ENCODE results near the gene SLC16A7.
"Not testable (repeated sequence)": the region's sequence is repeated elsewhere in the genome, so short reads cannot be mapped to it uniquely, and the experiment has no call there.

The SLC16A7 gene

DNA sequence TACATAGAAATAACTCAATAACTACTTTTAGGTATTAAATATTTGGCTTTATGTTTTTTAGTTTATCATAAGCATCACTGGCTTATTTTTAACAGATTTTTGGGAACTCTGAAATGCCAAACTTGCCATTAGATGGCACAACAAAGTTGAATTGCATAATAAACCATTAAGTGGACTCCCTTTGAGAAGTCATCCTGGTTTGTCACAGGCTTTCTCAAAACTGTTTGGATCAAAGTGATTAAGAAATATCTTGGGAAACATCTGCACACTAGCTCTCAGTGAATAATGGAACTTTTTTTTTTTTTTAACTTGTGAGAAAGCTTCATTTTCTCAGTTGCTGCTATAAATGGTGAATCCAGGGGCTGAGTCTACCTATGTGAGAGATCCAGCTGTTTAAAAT, 4.3 kb downstream of the SLC16A7 start:
- TF ChIP-seq ARNTL (CRISPR knock-in tag; IDR thresholded peaks at IDR 0.05; ENCODE audit: borderline replicate concordance, low read depth) (no peak), ZNF565 (CRISPR knock-in tag; conservative IDR thresholded peaks at IDR 0.05; ENCODE audit: low read depth) (no peak), ZNF70 (CRISPR knock-in tag; IDR thresholded peaks at IDR 0.05) (no peak), GLIS3 (CRISPR knock-in tag; IDR thresholded peaks at IDR 0.05) (no peak), ZFP30 (CRISPR knock-in tag; IDR thresholded peaks at IDR 0.05) (no peak), ZNF8 (CRISPR knock-in tag; IDR thresholded peaks at IDR 0.05) (no peak), SNAI2 (CRISPR knock-in tag; IDR thresholded peaks at IDR 0.05) (no peak), TCF4 (CRISPR knock-in tag; IDR thresholded peaks at IDR 0.05; ENCODE audit: borderline replicate concordance) (no peak), PPARA (CRISPR knock-in tag; IDR thresholded peaks at IDR 0.05; ENCODE audit: borderline replicate concordance) (no peak), ESRRG (CRISPR knock-in tag; IDR thresholded peaks at IDR 0.05) (no peak), ZC3H10 (CRISPR knock-in tag; IDR thresholded peaks at IDR 0.05) (no peak), TOX (CRISPR knock-in tag; IDR thresholded peaks at IDR 0.05; ENCODE audit: borderline replicate concordance) (no peak), CSDC2 (CRISPR knock-in tag; IDR thresholded peaks at IDR 0.05) (no peak), RARB (CRISPR knock-in tag; IDR thresholded peaks at IDR 0.05) (no peak), ZFP3 (CRISPR knock-in tag; IDR thresholded peaks at IDR 0.05) (no peak), BACH2 (CRISPR knock-in tag; IDR thresholded peaks at IDR 0.05; ENCODE audit: borderline replicate concordance) (no peak)
- TF ChIP-seq, protein P1, sequence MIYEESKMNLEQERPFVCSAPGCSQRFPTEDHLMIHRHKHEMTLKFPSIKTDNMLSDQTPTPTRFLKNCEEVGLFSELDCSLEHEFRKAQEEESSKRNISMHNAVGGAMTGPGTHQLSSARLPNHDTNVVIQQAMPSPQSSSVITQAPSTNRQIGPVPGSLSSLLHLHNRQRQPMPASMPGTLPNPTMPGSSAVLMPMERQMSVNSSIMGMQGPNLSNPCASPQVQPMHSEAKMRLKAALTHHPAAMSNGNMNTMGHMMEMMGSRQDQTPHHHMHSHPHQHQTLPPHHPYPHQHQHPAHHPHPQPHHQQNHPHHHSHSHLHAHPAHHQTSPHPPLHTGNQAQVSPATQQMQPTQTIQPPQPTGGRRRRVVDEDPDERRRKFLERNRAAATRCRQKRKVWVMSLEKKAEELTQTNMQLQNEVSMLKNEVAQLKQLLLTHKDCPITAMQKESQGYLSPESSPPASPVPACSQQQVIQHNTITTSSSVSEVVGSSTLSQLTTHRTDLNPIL (CRISPR knock-in tag; IDR thresholded peaks at IDR 0.05; ENCODE audit: low read depth): no peak
- TF ChIP-seq, protein P2, sequence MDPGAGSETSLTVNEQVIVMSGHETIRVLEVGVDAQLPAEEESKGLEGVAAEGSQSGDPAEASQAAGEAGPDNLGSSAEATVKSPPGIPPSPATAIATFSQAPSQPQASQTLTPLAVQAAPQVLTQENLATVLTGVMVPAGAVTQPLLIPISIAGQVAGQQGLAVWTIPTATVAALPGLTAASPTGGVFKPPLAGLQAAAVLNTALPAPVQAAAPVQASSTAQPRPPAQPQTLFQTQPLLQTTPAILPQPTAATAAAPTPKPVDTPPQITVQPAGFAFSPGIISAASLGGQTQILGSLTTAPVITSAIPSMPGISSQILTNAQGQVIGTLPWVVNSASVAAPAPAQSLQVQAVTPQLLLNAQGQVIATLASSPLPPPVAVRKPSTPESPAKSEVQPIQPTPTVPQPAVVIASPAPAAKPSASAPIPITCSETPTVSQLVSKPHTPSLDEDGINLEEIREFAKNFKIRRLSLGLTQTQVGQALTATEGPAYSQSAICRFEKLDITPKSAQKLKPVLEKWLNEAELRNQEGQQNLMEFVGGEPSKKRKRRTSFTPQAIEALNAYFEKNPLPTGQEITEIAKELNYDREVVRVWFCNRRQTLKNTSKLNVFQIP (CRISPR knock-in tag; IDR thresholded peaks at IDR 0.05; ENCODE audit: borderline replicate concordance, low read depth): no peak
- TF ChIP-seq, protein P3, sequence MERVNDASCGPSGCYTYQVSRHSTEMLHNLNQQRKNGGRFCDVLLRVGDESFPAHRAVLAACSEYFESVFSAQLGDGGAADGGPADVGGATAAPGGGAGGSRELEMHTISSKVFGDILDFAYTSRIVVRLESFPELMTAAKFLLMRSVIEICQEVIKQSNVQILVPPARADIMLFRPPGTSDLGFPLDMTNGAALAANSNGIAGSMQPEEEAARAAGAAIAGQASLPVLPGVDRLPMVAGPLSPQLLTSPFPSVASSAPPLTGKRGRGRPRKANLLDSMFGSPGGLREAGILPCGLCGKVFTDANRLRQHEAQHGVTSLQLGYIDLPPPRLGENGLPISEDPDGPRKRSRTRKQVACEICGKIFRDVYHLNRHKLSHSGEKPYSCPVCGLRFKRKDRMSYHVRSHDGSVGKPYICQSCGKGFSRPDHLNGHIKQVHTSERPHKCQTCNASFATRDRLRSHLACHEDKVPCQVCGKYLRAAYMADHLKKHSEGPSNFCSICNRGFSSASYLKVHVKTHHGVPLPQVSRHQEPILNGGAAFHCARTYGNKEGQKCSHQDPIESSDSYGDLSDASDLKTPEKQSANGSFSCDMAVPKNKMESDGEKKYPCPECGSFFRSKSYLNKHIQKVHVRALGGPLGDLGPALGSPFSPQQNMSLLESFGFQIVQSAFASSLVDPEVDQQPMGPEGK (CRISPR knock-in tag; IDR thresholded peaks at IDR 0.05; ENCODE audit: borderline replicate concordance): no peak
- TF ChIP-seq, protein P4, sequence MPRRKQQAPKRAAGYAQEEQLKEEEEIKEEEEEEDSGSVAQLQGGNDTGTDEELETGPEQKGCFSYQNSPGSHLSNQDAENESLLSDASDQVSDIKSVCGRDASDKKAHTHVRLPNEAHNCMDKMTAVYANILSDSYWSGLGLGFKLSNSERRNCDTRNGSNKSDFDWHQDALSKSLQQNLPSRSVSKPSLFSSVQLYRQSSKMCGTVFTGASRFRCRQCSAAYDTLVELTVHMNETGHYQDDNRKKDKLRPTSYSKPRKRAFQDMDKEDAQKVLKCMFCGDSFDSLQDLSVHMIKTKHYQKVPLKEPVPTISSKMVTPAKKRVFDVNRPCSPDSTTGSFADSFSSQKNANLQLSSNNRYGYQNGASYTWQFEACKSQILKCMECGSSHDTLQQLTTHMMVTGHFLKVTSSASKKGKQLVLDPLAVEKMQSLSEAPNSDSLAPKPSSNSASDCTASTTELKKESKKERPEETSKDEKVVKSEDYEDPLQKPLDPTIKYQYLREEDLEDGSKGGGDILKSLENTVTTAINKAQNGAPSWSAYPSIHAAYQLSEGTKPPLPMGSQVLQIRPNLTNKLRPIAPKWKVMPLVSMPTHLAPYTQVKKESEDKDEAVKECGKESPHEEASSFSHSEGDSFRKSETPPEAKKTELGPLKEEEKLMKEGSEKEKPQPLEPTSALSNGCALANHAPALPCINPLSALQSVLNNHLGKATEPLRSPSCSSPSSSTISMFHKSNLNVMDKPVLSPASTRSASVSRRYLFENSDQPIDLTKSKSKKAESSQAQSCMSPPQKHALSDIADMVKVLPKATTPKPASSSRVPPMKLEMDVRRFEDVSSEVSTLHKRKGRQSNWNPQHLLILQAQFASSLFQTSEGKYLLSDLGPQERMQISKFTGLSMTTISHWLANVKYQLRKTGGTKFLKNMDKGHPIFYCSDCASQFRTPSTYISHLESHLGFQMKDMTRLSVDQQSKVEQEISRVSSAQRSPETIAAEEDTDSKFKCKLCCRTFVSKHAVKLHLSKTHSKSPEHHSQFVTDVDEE (CRISPR knock-in tag; IDR thresholded peaks at IDR 0.05): no peak
- ATAC-seq: no peak

DNA sequence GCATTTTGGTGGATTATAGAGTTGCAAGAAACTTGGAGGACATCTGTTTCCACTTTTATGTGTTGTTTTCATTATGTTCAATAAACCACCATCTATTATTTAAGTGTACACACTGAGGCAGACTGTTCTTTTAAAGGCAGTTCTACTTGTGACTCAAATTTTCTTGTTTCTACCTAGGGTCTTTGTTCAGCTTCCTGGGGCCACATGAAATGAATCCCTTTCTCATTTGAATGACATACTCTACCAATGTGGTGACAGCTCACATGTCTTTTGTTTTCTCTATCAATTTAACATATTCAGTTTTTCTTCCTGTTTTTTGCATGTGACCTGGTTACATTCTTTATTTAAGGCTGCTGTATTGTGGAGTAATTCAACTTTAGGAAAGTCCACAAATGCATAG, 7.9 kb downstream of the SLC16A7 start:
- no peak for TF ChIP-seq ZC3H10 (CRISPR knock-in tag; IDR thresholded peaks at IDR 0.05)
- TF ChIP-seq ZFP30 (CRISPR knock-in tag; IDR thresholded peaks at IDR 0.05): no peak
- TF ChIP-seq CSDC2 (CRISPR knock-in tag; IDR thresholded peaks at IDR 0.05): no peak
- no peak for TF ChIP-seq OSR1 (CRISPR knock-in tag; IDR thresholded peaks at IDR 0.05)
- TF ChIP-seq ESRRG (CRISPR knock-in tag; IDR thresholded peaks at IDR 0.05): no peak
- no peak for TF ChIP-seq ARNTL (CRISPR knock-in tag; IDR thresholded peaks at IDR 0.05; ENCODE audit: borderline replicate concordance, low read depth)
- no peak for TF ChIP-seq ISL1 (CRISPR knock-in tag; IDR thresholded peaks at IDR 0.05)
- ATAC-seq: no peak

DNA sequence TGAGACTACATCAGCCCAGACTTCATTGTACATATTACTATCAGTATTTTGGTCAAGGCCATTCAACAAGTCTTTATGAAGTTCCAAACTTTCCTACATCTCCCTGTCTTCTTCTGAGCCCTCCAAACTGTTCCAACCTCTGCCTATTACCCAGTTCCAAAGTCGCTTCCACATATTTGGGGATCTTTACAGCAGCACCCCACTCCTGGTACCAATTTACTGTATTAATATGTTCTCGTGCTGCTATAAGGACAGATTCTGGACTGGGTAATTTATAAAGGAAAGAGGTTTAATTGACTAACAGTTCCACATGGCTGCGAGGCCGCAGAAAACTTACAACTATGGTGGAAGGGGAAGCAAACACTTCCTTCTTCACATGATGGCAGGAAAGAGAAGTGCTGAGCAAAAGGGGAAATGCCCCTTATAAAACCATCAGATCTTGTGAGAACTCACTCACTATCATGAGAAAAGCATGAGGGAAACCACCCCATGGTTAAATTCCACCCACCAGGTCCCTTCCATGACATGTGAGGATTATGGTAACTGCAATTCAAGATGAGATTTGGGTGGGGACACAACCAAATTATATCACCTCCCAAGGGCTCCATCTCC, 17.1 kb downstream of the SLC16A7 start:
- not testable (repeated sequence) for ATAC-seq
